H1 (cell line): ENCODE data around the gene ADAT3. TPM values are rescaled to one million over a fixed set of nuclear protein-coding genes. Genes with fewer than 3 reads are reported as not detected.
A peak's percentile ranks its signal among the peaks of the same experiment; 100 is the strongest.

Experiments
- CTCF ChIA-PET: fragments of 300-600 bp; sonication (Branson Sonifier 250); formaldehyde crosslinking; loops from one replicate; lab custom pipeline; 2021; ENCODE audit not compliant: partially characterized antibody; lab: Charles Lee
- POLR2A ChIA-PET: fragments of 300-600 bp; sonication (Branson Sonifier 250); formaldehyde crosslinking; loops from one replicate; lab custom pipeline; 2021; ENCODE audit warnings: inconsistent platforms; ENCODE audit not compliant: partially characterized antibody; lab: Charles Lee
- DNase-seq, 2 experiments: peaks; one replicate each; pipeline versions ENCODE4 v3.0.0 to v3.0.0-alpha.2; 2010 to 2022; ENCODE audit warnings: low spot score in 2 of 2, low read depth in 1 of 2, mixed read lengths in 1 of 2
- FAIRE-seq: peaks from 2 replicates; lab custom pipeline; 2011; peaks lifted over from hg19 to GRCh38; lab: Jason Lieb, UNC
- H2AFZ ChIP-seq: 2 replicates; pipeline ENCODE4 v1.8.1; 2012; ENCODE audit warnings: low read length, inconsistent platforms
- H2AK5ac ChIP-seq: 2 replicates; pipeline ENCODE4 v1.6.1; 2013; ENCODE audit warnings: low read depth, low read length
- H2BK120ac ChIP-seq: replicated peaks from 2 replicates; pipeline ENCODE3; 2013; ENCODE audit warnings: low read depth, low read length, inconsistent platforms
- H2BK12ac ChIP-seq: 2 replicates; pipeline ENCODE4 v1.6.1; 2013; ENCODE audit warnings: low read depth, low read length
- H2BK15ac ChIP-seq: 2 replicates; pipeline ENCODE4 v1.6.1; 2013; ENCODE audit warnings: low read length
- H2BK20ac ChIP-seq: 2 replicates; pipeline ENCODE4 v1.6.1; 2013; ENCODE audit warnings: low read length
- H2BK5ac ChIP-seq: 2 replicates; pipeline ENCODE4 v1.6.1; 2013; ENCODE audit warnings: low read depth, low read length
- H3K14ac ChIP-seq: 2 replicates; pipeline ENCODE4 v1.6.1; 2013; ENCODE audit warnings: inconsistent platforms; ENCODE audit not compliant: insufficient read length
- H3K18ac ChIP-seq: 2 replicates; pipeline ENCODE4 v1.6.1; 2013; ENCODE audit warnings: low read length; ENCODE audit errors: extremely low read depth
- H3K23ac ChIP-seq: 2 replicates; pipeline ENCODE4 v1.6.1; 2013; ENCODE audit warnings: inconsistent platforms; ENCODE audit not compliant: insufficient read length
- H3K23me2 ChIP-seq: 2 replicates; pipeline ENCODE4 v1.6.1; 2013; ENCODE audit warnings: low read depth, low read length
- H3K27ac ChIP-seq: 2 replicates; pipeline ENCODE4 v1.6.1; 2011; ENCODE audit warnings: low read depth, low read length, inconsistent platforms
- H3K27me3 ChIP-seq, 4 experiments: replicated peaks in 1 of 4; 1 replicate in 1 of 4; 2 replicates in 3 of 4; pipeline versions ENCODE4 v1.6.1 to v1.8.1; 2011 to 2013; ENCODE audit warnings: low read length in 3 of 4, mild to moderate bottlenecking in 3 of 4, inconsistent platforms in 2 of 4, mixed read lengths in 2 of 4, moderate library complexity in 1 of 4; ENCODE audit not compliant: control insufficient read depth in 3 of 4, insufficient read depth in 3 of 4; ENCODE audit errors: extremely low read depth in 1 of 4
- H3K36me3 ChIP-seq, 4 experiments: 2 replicates each; pipeline versions ENCODE4 v1.6.1 to v1.8.1; 2011 to 2013; ENCODE audit warnings: mild to moderate bottlenecking in 4 of 4, low read length in 3 of 4, moderate library complexity in 2 of 4, control low read depth in 1 of 4, inconsistent platforms in 1 of 4; ENCODE audit not compliant: insufficient read depth in 4 of 4, control insufficient read depth in 2 of 4
- H3K4ac ChIP-seq: replicated peaks from 2 replicates; pipeline ENCODE3; 2013; ENCODE audit warnings: low read length, low read depth, mixed read lengths, inconsistent platforms; ENCODE audit not compliant: insufficient read length
- H3K4me1 ChIP-seq, 4 experiments: replicated peaks in 1 of 4; 1 replicate in 1 of 4; 2 replicates in 3 of 4; pipeline versions ENCODE4 v1.6.1 to v1.8.1; 2011 to 2013; ENCODE audit warnings: low read length in 3 of 4, inconsistent platforms in 2 of 4, mixed read lengths in 1 of 4; ENCODE audit not compliant: insufficient read depth in 4 of 4, control insufficient read depth in 3 of 4
- H3K4me2 ChIP-seq, 2 experiments: 2 replicates each; pipeline versions ENCODE4 v1.6.1 to v1.8.1; 2011 to 2013; ENCODE audit warnings: low read depth in 2 of 2, low read length in 2 of 2, control low read depth in 1 of 2, inconsistent platforms in 1 of 2, mild to moderate bottlenecking in 1 of 2; ENCODE audit not compliant: insufficient read depth in 1 of 2
- H3K4me3 ChIP-seq, 4 experiments: fragments of 200-600, 300-600 bp in 1 of 4; sonication (generic), shearing (Covaris generic), sonication (Bioruptor Twin) in 1 of 4; 2 replicates each; pipeline versions ENCODE4 v1.5.1 to v1.8.1; 2011 to 2016; ENCODE audit warnings: low read length in 4 of 4, low read depth in 3 of 4, control low read depth in 2 of 4, inconsistent platforms in 2 of 4, mild to moderate bottlenecking in 2 of 4, mixed read lengths in 1 of 4, moderate library complexity in 1 of 4; ENCODE audit not compliant: insufficient read depth in 2 of 4; ENCODE audit errors: extremely low read depth in 1 of 4
- H3K56ac ChIP-seq: replicated peaks from 2 replicates; pipeline ENCODE3; 2013; ENCODE audit warnings: low read depth, mild to moderate bottlenecking, mixed read lengths, low read length, inconsistent platforms; ENCODE audit not compliant: insufficient read length
- H3K79me1 ChIP-seq: 2 replicates; pipeline ENCODE4 v1.6.1; 2013; ENCODE audit warnings: low read depth, low read length, control low read depth
- H3K79me2 ChIP-seq, 2 experiments: 2 replicates each; pipeline versions ENCODE4 v1.6.1 to v1.8.1; 2012 to 2013; ENCODE audit warnings: low read length in 2 of 2, mild to moderate bottlenecking in 2 of 2, inconsistent platforms in 1 of 2; ENCODE audit not compliant: insufficient read depth in 2 of 2, control insufficient read depth in 1 of 2
- H3K9ac ChIP-seq, 4 experiments: replicated peaks in 1 of 4; 1 replicate in 1 of 4; 2 replicates in 3 of 4; pipeline versions ENCODE4 v1.6.1 to v1.8.1; 2011 to 2013; ENCODE audit warnings: low read depth in 3 of 4, low read length in 3 of 4, control low read depth in 2 of 4, mild to moderate bottlenecking in 2 of 4, moderate library complexity in 2 of 4, inconsistent platforms in 1 of 4; ENCODE audit errors: extremely low read depth in 1 of 4
- H3K9me3 ChIP-seq, 2 experiments: 2 replicates each; pipeline versions ENCODE4 v1.6.1 to v1.8.1; 2012 to 2013; ENCODE audit warnings: mild to moderate bottlenecking in 2 of 2, moderate library complexity in 2 of 2, control low read depth in 1 of 2, inconsistent platforms in 1 of 2, low read depth in 1 of 2, low read length in 1 of 2, mixed read lengths in 1 of 2; ENCODE audit not compliant: insufficient read depth in 2 of 2
- H4K20me1 ChIP-seq, 2 experiments: replicated peaks in 1 of 2; 2 replicates each; pipeline versions ENCODE3 to v1.8.1; 2011 to 2013; ENCODE audit warnings: inconsistent platforms in 2 of 2, low read length in 2 of 2, mild to moderate bottlenecking in 1 of 2; ENCODE audit not compliant: insufficient read depth in 2 of 2, control insufficient read depth in 1 of 2
- H4K5ac ChIP-seq: 2 replicates; pipeline ENCODE4 v1.6.1; 2013; ENCODE audit warnings: low read length, low read depth, mixed read lengths, inconsistent platforms; ENCODE audit not compliant: insufficient read length
- H4K8ac ChIP-seq: 2 replicates; pipeline ENCODE4 v1.8.0; 2013; ENCODE audit warnings: mild to moderate bottlenecking, moderate library complexity, low read length, inconsistent platforms; ENCODE audit not compliant: insufficient read depth; ENCODE audit errors: extremely low read depth
- H4K91ac ChIP-seq: replicated peaks from 2 replicates; pipeline ENCODE3; 2013; ENCODE audit warnings: low read length, mixed read lengths, inconsistent platforms; ENCODE audit not compliant: insufficient read length
- EP300 ChIP-seq, 2 experiments: IDR thresholded peaks; 1 replicate in 1 of 2; 2 replicates in 1 of 2; pipeline ENCODE4 v1.6.1; 2011 to 2012; ENCODE audit warnings: low read depth in 2 of 2, low read length in 2 of 2, mild to moderate bottlenecking in 2 of 2, borderline replicate concordance in 1 of 2, inconsistent platforms in 1 of 2, moderate library complexity in 1 of 2
- KDM1A ChIP-seq: fragments of 200-600, 300-600 bp; sonication (generic); IDR thresholded peaks from 2 replicates; pipeline ENCODE4 v1.7.1; 2016; ENCODE audit warnings: mild to moderate bottlenecking, low read length, borderline replicate concordance
- MAFK ChIP-seq: IDR thresholded peaks from 2 replicates; pipeline ENCODE4 v1.6.1; 2012; ENCODE audit warnings: low read depth, mild to moderate bottlenecking, improper control_type of control experiment, low read length
- PHF8 ChIP-seq: fragments of 200-600 bp; sonication (generic); conservative IDR thresholded peaks from 2 replicates; pipeline ENCODE4 v1.7.1; 2012; ENCODE audit warnings: low read depth, mild to moderate bottlenecking, inconsistent platforms, low read length, moderate library complexity
- POU5F1 ChIP-seq: IDR thresholded peaks from 2 replicates; pipeline ENCODE4 v1.6.1; 2011; ENCODE audit warnings: low read depth, mild to moderate bottlenecking, low read length, moderate library complexity
- RFX5 ChIP-seq: IDR thresholded peaks from 2 replicates; pipeline ENCODE4 v1.6.1; 2011; ENCODE audit warnings: low read depth, low read length, improper control_type of control experiment, borderline replicate concordance
- SAP30 ChIP-seq: fragments of 300-600 bp; sonication (generic); IDR thresholded peaks from 2 replicates; pipeline ENCODE4 v1.7.1; 2012; ENCODE audit warnings: low read length, moderate library complexity, mild to moderate bottlenecking, inconsistent platforms; ENCODE audit not compliant: insufficient read depth, insufficient replicate concordance
- SP2 ChIP-seq: IDR thresholded peaks from 2 replicates; pipeline ENCODE4 v1.6.1; 2012; ENCODE audit warnings: mild to moderate bottlenecking, low read length, inconsistent platforms
- SRF ChIP-seq: IDR thresholded peaks from 2 replicates; pipeline ENCODE4 v1.6.1; 2011; ENCODE audit warnings: mild to moderate bottlenecking, low read depth, low read length, moderate library complexity
- TAF1 ChIP-seq: IDR thresholded peaks from 2 replicates; pipeline ENCODE4 v1.6.1; 2011; ENCODE audit warnings: mild to moderate bottlenecking, low read depth, low read length
- WGBS, 2 experiments: shearing (Covaris generic) in 1 of 2; methylation state at CpG; one replicate each; pipeline versions ENCODE4 v1.1.6 to v1.1.7; 2013 to 2015; ENCODE audit warnings: low lambda C conversion rate in 2 of 2, mixed read lengths in 2 of 2, inconsistent platforms in 1 of 2, low coverage in 1 of 2, missing lambda C conversion rate in 1 of 2; ENCODE audit not compliant: insufficient replicate concordance in 2 of 2, insufficient coverage in 1 of 2, insufficient read length in 1 of 2; ENCODE audit errors: extremely low coverage in 1 of 2, missing lambda C conversion rate in 1 of 2; 5-methylcytosine and 5-hydroxymethylcytosine counted together
- polyA plus RNA-seq, 7 experiments: library from polyadenylated mRNA; depleted of rRNA in 3 of 7; stranded (reverse) in 5 of 7; unstranded in 2 of 7; fragments of >200 nt in 5 of 7; fragments of 200-250 nt in 2 of 7; gene quantifications; 1 replicate in 5 of 7; 2 replicates in 1 of 7; 4 replicates in 1 of 7; pipeline versions ENCODE4 v1.2.1 to v1.2.3, GENCODE V29; 2011 to 2013; ENCODE audit warnings: missing spikeins in 2 of 7, mixed read lengths in 2 of 7
- total RNA-seq: library from RNA; stranded (reverse); fragmentation: NEBNext Ultra II Directional; extraction: Animal tissue kit (Norgen Biotek cat#: 25700); gene quantifications from 2 replicates; pipeline ENCODE4 v1.2.1, GENCODE V29; 2021

Gene ADAT3
- total and polyA plus RNA-seq, 2 of the 8 experiments (the other 6 are each of a cell fraction or from before 2014, with no cell fraction given), result 5.4 to 10.8 TPM

DNA sequence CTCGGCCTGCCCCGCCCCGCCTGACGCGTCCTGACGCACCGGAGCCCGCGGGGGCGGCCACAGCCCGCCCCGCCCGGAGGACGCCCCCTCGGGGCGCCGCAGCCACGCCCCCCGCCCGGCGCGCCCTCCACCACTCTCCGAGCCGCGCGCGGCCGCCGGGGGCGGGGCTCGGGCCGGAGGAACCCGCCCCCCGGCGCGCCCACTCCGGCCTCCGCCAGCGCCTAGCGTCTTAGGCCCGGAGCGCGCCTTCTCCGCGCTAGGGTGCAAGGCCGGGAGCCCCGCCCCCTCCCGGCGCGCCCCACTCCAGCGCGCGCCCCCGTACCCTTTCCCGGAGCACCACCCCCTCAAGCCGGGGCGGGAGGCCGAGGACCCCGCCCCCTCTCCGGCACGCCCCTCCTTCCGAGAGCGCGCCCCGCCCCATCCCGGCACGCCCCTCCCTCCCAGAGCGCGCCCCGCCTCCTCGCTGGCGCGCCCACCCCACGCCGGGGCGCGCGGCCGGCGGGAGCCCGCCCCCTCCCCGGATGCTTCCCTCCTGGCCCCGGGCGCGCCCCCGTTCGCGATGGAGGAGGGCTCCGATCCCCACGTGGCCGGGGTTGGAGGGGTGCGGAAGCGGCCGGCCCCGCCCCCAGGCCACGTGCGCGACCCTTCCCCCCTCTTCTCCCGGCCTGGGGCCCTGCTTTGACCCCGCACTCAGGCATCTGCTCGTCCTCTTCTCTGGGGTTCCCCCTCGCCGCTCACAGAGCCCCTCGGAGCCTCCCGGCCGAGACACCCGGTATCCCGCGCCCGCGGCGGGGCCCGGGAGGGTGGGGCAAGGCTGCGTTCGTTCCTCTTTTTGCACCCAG, 41.3 kb upstream of the ADAT3 start:
- peak overlapping the region; percentile 77 for H3K56ac ChIP-seq
- POLR2A ChIA-PET, result interaction anchor here (0.9 to 1.6 kb wide), 10 partner anchors 9 to 612 kb away, joined by 3 to 10 read pairs (median 6); partner anchors contain the start of genes ABHD17A, ADAT3, GADD45B and REXO1
- FAIRE-seq (no peak), DNase-seq (peak in 1 of 2 experiments; percentile 94)
- H3K18ac ChIP-seq, result peak overlapping the region; percentile 71
- no peak overlapping the region for H2BK120ac ChIP-seq
- no peak overlapping the region for H2AFZ ChIP-seq
- peak overlapping the region; percentile 10 to 91 (median 76) for H3K9ac ChIP-seq
- peak overlapping the region; percentile 32 to 89; a peak in 3 of 4 replicates for H3K4me2 ChIP-seq
- no peak overlapping the region for H3K4ac ChIP-seq
- H2BK20ac ChIP-seq, result no peak overlapping the region
- H2AK5ac ChIP-seq, result no peak overlapping the region
- no peak overlapping the region for H3K23ac ChIP-seq
- H3K4me3 ChIP-seq, result peak overlapping the region; percentile 66 to 96 (median 72)
- peaks cover 0 to 35% (median 23%) of the 10 kb centered on the region in 4 experiments; a peak in 6 of 7 replicates for H3K4me1 ChIP-seq
- peak overlapping the region; percentile 81 for H2BK5ac ChIP-seq
- 2% methylated on average over 14 of the region's 115 CpGs; no CpG with 5 or more reads in 1 of the 2 experiments for WGBS, 2 experiments
- H3K79me2 ChIP-seq, result peaks cover 18 to 37% of the 10 kb centered on the region in 2 experiments; a peak in 3 of 4 replicates
- H2BK12ac ChIP-seq, result no peak overlapping the region
- no peak overlapping the region for H3K14ac ChIP-seq
- H4K20me1 ChIP-seq, result peaks cover 22 to 38% of the 10 kb centered on the region in 2 experiments
- H2BK15ac ChIP-seq, result no peak overlapping the region
- peak overlapping the region; percentile 83 for H4K5ac ChIP-seq
- H3K23me2 ChIP-seq, result peaks cover 5% of the 10 kb centered on the region; the same call in 1 of the 2 replicates
- H3K79me1 ChIP-seq, result 0 out of 2 replicates have a peak, but pooled peaks cover 5% of the 10 kb centered on the region
- peak overlapping the region; percentile 42 for H4K91ac ChIP-seq
- no peaks in the 10 kb centered on the region for H3K36me3 ChIP-seq
- peak overlapping the region; percentile 75 for H3K27ac ChIP-seq
- H3K9me3 ChIP-seq, result no peaks in the 10 kb centered on the region
- peaks cover 0 to 15% (median 6%) of the 10 kb centered on the region in 4 experiments; a peak in 5 of 7 replicates for H3K27me3 ChIP-seq
- peak overlapping the region; percentile 87; the same call in 1 of the 2 replicates for H4K8ac ChIP-seq
- CTCF ChIA-PET, result interaction anchor here (0.5 to 2.6 kb wide), 14 partner anchors 12 to 449 kb away, joined by 3 to 12 read pairs (median 4); no protein-coding TSS in a partner anchor
- TF ChIP-seq TAF1 (no peak; the same call in 1 of the 2 replicates), KDM1A (no peak), POU5F1 (no peak), PHF8 (peak; percentile 65), SRF (no peak), MAFK (no peak), SP2 (no peak), SAP30 (no peak), RFX5 (no peak), EP300 (IDR thresholded peaks at IDR 0.05; ENCODE audit: borderline replicate concordance in 1 of 2, low read depth in 2 of 2, low read length in 2 of 2) (no peak)
